Measurements from ENCODE around the gene TP53AIP1. TPM values are rescaled to one million over a fixed set of nuclear protein-coding genes. Genes with fewer than 3 reads are reported as not detected.

The TP53AIP1 gene
- total RNA-seq, 1 experiment from 2014 or later, result not detected

DNA sequence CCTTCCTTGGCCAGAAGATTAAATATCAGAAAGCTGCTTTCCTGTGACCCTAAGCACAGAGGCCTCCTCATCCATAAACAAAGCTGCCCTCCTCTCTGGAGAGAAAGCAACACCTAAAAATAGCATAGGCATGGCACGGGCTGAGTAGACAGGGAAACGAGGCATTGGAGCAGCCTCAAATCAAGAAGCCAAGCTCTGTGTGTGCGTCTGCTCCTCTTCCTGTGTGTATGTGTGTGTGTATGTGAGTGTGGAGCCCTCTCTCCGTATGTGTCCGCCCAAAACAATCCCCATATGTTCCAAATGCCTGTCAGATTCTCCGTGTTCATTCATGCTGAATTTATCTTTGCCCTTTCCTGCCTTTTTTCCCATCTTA, 27.5 kb downstream of the TP53AIP1 start:
- peaks cover 0 to 7% of the 10 kb centered on the region in 2 experiments; a peak in 4 of 5 replicates for H3K9me3 Mint-ChIP-seq
- peaks cover 61% of the 10 kb centered on the region for H3K27me3 Mint-ChIP-seq (ENCODE audit: low read depth)
- H3K4me1 Mint-ChIP-seq, result peaks cover 0 to 3% of the 10 kb centered on the region in 2 experiments; a peak in 1 of 4 replicates
- H3K9ac ChIP-seq (ENCODE audit: extremely low read depth, insufficient read length, low read length), result no peak overlapping the region
- no peak overlapping the region for H3K23ac ChIP-seq (ENCODE audit: insufficient read length, low read depth, low read length)
- no peak overlapping the region for H2BK120ac ChIP-seq (ENCODE audit: low read depth, low read length, poor library complexity, severe bottlenecking)
- H2AK5ac ChIP-seq (ENCODE audit: insufficient read length, low read length), result no peak overlapping the region
- no peak overlapping the region for H4K8ac ChIP-seq (replicated peaks; ENCODE audit: insufficient read length, low read depth, low read length)
- no peaks in the 10 kb centered on the region for H3K79me1 ChIP-seq (ENCODE audit: insufficient read depth, low read depth, low read length, poor library complexity, severe bottlenecking)
- no CpG with 5 or more reads among the region's 6 CpGs for WGBS (ENCODE audit: extremely low coverage, insufficient read length, low lambda C conversion rate)
- no peaks in the 10 kb centered on the region for H3K27me3 ChIP-seq (ENCODE audit: insufficient read depth, low read length)
- H3K27ac Mint-ChIP-seq, result no peak overlapping the region; a peak in 1 of 7 replicates
- DNase-seq, result no peak
- no peak overlapping the region for H2AFZ ChIP-seq (ENCODE audit: low read length)
- H4K20me1 ChIP-seq (ENCODE audit: control insufficient read depth, insufficient read depth, insufficient read length), result no peaks in the 10 kb centered on the region
- H3K27ac ChIP-seq (ENCODE audit: insufficient read length, low read depth, low read length), result no peak overlapping the region
- H2BK5ac ChIP-seq (ENCODE audit: insufficient read length, low read length), result no peak overlapping the region
- H3K36me3 Mint-ChIP-seq (ENCODE audit: insufficient read depth in 1 of 3, low read depth in 3 of 3), result 0 out of 7 replicates have a peak, but pooled peaks cover 0 to 4% (median 0%) of the 10 kb centered on the region in 3 experiments
- no peak overlapping the region for H2BK15ac ChIP-seq (ENCODE audit: low read depth, low read length)
- no peaks in the 10 kb centered on the region for H3K79me2 ChIP-seq (ENCODE audit: insufficient read depth, low read length)
- no peak overlapping the region for H2BK12ac ChIP-seq (ENCODE audit: insufficient read length, low read depth, low read length)
- H3K23me2 ChIP-seq (ENCODE audit: insufficient read length, low read depth, low read length, poor library complexity, severe bottlenecking), result no peaks in the 10 kb centered on the region
- H3K9me3 ChIP-seq (ENCODE audit: control insufficient read depth, low read depth, low read length), result no peaks in the 10 kb centered on the region
- H3K4me1 ChIP-seq (ENCODE audit: insufficient read depth, low read length), result no peaks in the 10 kb centered on the region
- no peak overlapping the region for H3K4me3 Mint-ChIP-seq
- H4K91ac ChIP-seq (ENCODE audit: insufficient read length, low read depth, low read length), result no peak overlapping the region
- H4K5ac ChIP-seq (ENCODE audit: insufficient read length, low read depth, low read length), result no peak overlapping the region
- no peak overlapping the region for H3K4ac ChIP-seq (ENCODE audit: low read depth, low read length)
- no peak overlapping the region; the same call in 1 of the 2 replicates for H3K14ac ChIP-seq (ENCODE audit: insufficient read depth, low read length)
- H2BK20ac ChIP-seq (ENCODE audit: low read depth, low read length, poor library complexity, severe bottlenecking), result no peak overlapping the region
- H3K18ac ChIP-seq (ENCODE audit: insufficient read length, low read depth, low read length), result no peak overlapping the region
- H3K4me2 ChIP-seq (ENCODE audit: insufficient read depth, insufficient read length, low read length), result no peak overlapping the region
- TF ChIP-seq CTCF (conservative IDR thresholded peaks at IDR 0.05), result no peak
- H3K56ac ChIP-seq (ENCODE audit: insufficient read length, low read depth, low read length), result no peak overlapping the region
- no peak overlapping the region for H3T11ph ChIP-seq (ENCODE audit: low read length)
